HEK293 (cell line): ENCODE results near the gene SF3B6.

ENCODE experiments used
- CTCF ChIA-PET: fragments of 350-600 bp; formaldehyde crosslinking; extraction: SDS; loops from one replicate; lab custom pipeline; 2021; ENCODE audit warnings: antibody characterized with exemption; lab: Yijun Ruan, JAX
- POLR2A ChIA-PET: fragments of 300-600 bp; formaldehyde crosslinking; extraction: SDS; loops from one replicate; lab custom pipeline; 2020; ENCODE audit warnings: antibody characterized with exemption, inconsistent platforms; lab: Yijun Ruan, JAX
- H3K27ac ChIP-seq: fragments of 200-500 bp; sonication (Bioruptor generic); 2 replicates; pipeline ENCODE4 v1.5.1; 2014; ENCODE audit warnings: low read depth, low read length, control low read depth, inconsistent platforms; ENCODE audit errors: extremely low read depth
- H3K36me3 ChIP-seq, 2 experiments: fragments of 200-500 bp in 1 of 2; sonication (Bioruptor generic) in 1 of 2; 1 replicate in 1 of 2; 2 replicates in 1 of 2; pipeline ENCODE4 v1.5.1; 2014 to 2017; ENCODE audit warnings: inconsistent platforms in 2 of 2, low read length in 2 of 2; ENCODE audit not compliant: control insufficient read depth in 2 of 2, insufficient read depth in 1 of 2
- H3K4me1 ChIP-seq: fragments of 200-500 bp; sonication (Bioruptor generic); 2 replicates; pipeline ENCODE4 v1.5.1; 2014; ENCODE audit warnings: mild to moderate bottlenecking, low read length, inconsistent platforms; ENCODE audit not compliant: control insufficient read depth, insufficient read depth
- H3K4me3 ChIP-seq: 2 replicates; pipeline ENCODE4 v1.5.1; 2011; ENCODE audit warnings: low read depth, mild to moderate bottlenecking, control low read depth, low read length, moderate library complexity
- H3K9me3 ChIP-seq: fragments of 200-500 bp; sonication (Bioruptor generic); 2 replicates; pipeline ENCODE4 v1.5.1; 2014; ENCODE audit warnings: low read depth, low read length, inconsistent platforms; ENCODE audit not compliant: control insufficient read depth, insufficient read depth
- AEBP2 ChIP-seq: fragments of 450-650 bp; formaldehyde crosslinking; IDR thresholded peaks from 2 replicates; pipeline ENCODE4 v1.5.1; 2016; ENCODE audit warnings: missing biosample characterization, missing genetic modification characterization, borderline replicate concordance
- FEZF1 ChIP-seq: fragments of 450-650 bp; formaldehyde crosslinking; IDR thresholded peaks from 2 replicates; pipeline ENCODE4 v1.5.1; 2016; ENCODE audit warnings: missing biosample characterization, missing genetic modification characterization
- KLF1 ChIP-seq: fragments of 450-650 bp; formaldehyde crosslinking; IDR thresholded peaks from 2 replicates; pipeline ENCODE4 v1.5.1; 2016; ENCODE audit warnings: missing biosample characterization, missing genetic modification characterization
- KLF9 ChIP-seq: fragments of 450-650 bp; formaldehyde crosslinking; IDR thresholded peaks from 2 replicates; pipeline ENCODE4 v1.5.1; 2016; ENCODE audit warnings: missing biosample characterization, missing genetic modification characterization, low read depth
- OSR2 ChIP-seq: fragments of 450-650 bp; formaldehyde crosslinking; IDR thresholded peaks from 2 replicates; pipeline ENCODE4 v1.5.1; 2016; ENCODE audit warnings: missing biosample characterization, missing genetic modification characterization
- OVOL3 ChIP-seq: fragments of 450-650 bp; formaldehyde crosslinking; IDR thresholded peaks from 2 replicates; pipeline ENCODE4 v1.5.1; 2016; ENCODE audit warnings: missing biosample characterization, missing genetic modification characterization
- PATZ1 ChIP-seq: fragments of 450-650 bp; formaldehyde crosslinking; IDR thresholded peaks from 2 replicates; pipeline ENCODE4 v1.5.1; 2016; ENCODE audit warnings: missing biosample characterization, missing genetic modification characterization
- PBX3 ChIP-seq: sonication (generic); formaldehyde crosslinking; IDR thresholded peaks from 2 replicates; pipeline ENCODE4 v1.8.1; 2022; ENCODE audit warnings: mild to moderate bottlenecking, moderate library complexity, missing genetic modification reagents
- SP7 ChIP-seq: fragments of 450-650 bp; formaldehyde crosslinking; IDR thresholded peaks from 2 replicates; pipeline ENCODE4 v1.5.1; 2016; ENCODE audit warnings: missing biosample characterization, missing genetic modification characterization
- ZBTB11 ChIP-seq: fragments of 450-650 bp; formaldehyde crosslinking; conservative IDR thresholded peaks from 2 replicates; pipeline ENCODE4 v1.5.1; 2016; ENCODE audit warnings: low read depth, missing biosample characterization, missing genetic modification characterization
- ZBTB17 ChIP-seq: fragments of 450-650 bp; formaldehyde crosslinking; IDR thresholded peaks from 2 replicates; pipeline ENCODE4 v1.5.1; 2016; ENCODE audit warnings: missing biosample characterization, missing genetic modification characterization
- ZNF148 ChIP-seq: fragments of 450-650 bp; formaldehyde crosslinking; IDR thresholded peaks from 2 replicates; pipeline ENCODE4 v1.5.0; 2017; ENCODE audit warnings: missing biosample characterization, missing genetic modification characterization, borderline replicate concordance
- ZNF184 ChIP-seq: fragments of 450-650 bp; IDR thresholded peaks from 2 replicates; pipeline ENCODE4 v1.5.1; 2018; ENCODE audit warnings: missing biosample characterization, mild to moderate bottlenecking, missing genetic modification characterization
- ZNF2 ChIP-seq: fragments of 450-650 bp; formaldehyde crosslinking; IDR thresholded peaks from 2 replicates; pipeline ENCODE4 v1.5.1; 2016; ENCODE audit warnings: missing biosample characterization, missing genetic modification characterization
- ZNF214 ChIP-seq: fragments of 450-650 bp; formaldehyde crosslinking; IDR thresholded peaks from 2 replicates; pipeline ENCODE4 v1.5.1; 2017; ENCODE audit warnings: missing biosample characterization, mild to moderate bottlenecking, missing genetic modification characterization, borderline replicate concordance
- ZNF394 ChIP-seq: fragments of 450-650 bp; formaldehyde crosslinking; IDR thresholded peaks from 2 replicates; pipeline ENCODE4 v1.5.1; 2016; ENCODE audit warnings: missing biosample characterization, missing genetic modification characterization, mild to moderate bottlenecking, moderate library complexity, borderline replicate concordance
- ZNF600 ChIP-seq: fragments of 450-650 bp; formaldehyde crosslinking; IDR thresholded peaks from 2 replicates; pipeline ENCODE4 v1.5.1; 2016; ENCODE audit warnings: missing biosample characterization, missing genetic modification characterization
- ZNF610 ChIP-seq: fragments of 450-650 bp; formaldehyde crosslinking; IDR thresholded peaks from 2 replicates; pipeline ENCODE4 v1.5.1; 2016; ENCODE audit warnings: missing biosample characterization, missing genetic modification characterization, borderline replicate concordance
- ZNF629 ChIP-seq: fragments of 450-650 bp; formaldehyde crosslinking; IDR thresholded peaks from 2 replicates; pipeline ENCODE4 v1.5.1; 2017; ENCODE audit warnings: missing biosample characterization, missing genetic modification characterization
- ZNF777 ChIP-seq: fragments of 450-650 bp; formaldehyde crosslinking; IDR thresholded peaks from 2 replicates; pipeline ENCODE4 v1.5.1; 2017; ENCODE audit warnings: missing biosample characterization, missing genetic modification characterization, borderline replicate concordance
- ZSCAN23 ChIP-seq: fragments of 450-650 bp; formaldehyde crosslinking; IDR thresholded peaks from 2 replicates; pipeline ENCODE4 v1.5.1; 2016; ENCODE audit warnings: missing biosample characterization, missing genetic modification characterization

SF3B6 gene

GRCh38 chr2:24075915-24076848 lies at the start of gene SF3B6:
SF3B6 (minus strand) TSS chr2:24076326; CDS start chr2:24076229, 97 bp downstream.
- POLR2A ChIA-PET = interaction anchor here (0.5 to 2.3 kb wide), 24 partner anchors 8 to 1300 kb away, joined by 3 to 41 read pairs (median 4); partner anchors contain the start of genes ATAD2B, FAM228B, ITSN2 and TP53I3
- H3K4me3 ChIP-seq = peak within 1 kb of the TSS; percentile 95
- H3K27ac ChIP-seq = peak within 1 kb of the TSS; percentile 88
- H3K4me1 ChIP-seq = peaks cover 7% of the 10 kb centered on the region; the same call in 1 of the 2 replicates
- H3K36me3 ChIP-seq = peaks cover 17 to 52% of the 10 kb centered on the region in 2 experiments
- CTCF ChIA-PET = interaction anchor here (0.7 to 1.0 kb wide), 5 partner anchors 15 to 306 kb away, joined by 3 to 4 read pairs (median 4); partner anchors contain the start of gene ATAD2B
- no peaks in the 10 kb centered on the region for H3K9me3 ChIP-seq
- TF ChIP-seq ZNF148 (no peak), ZNF600 (tag by site-specific recombination) (peak; percentile 86; the same call in 1 of the 2 replicates), ZBTB17 (tag by site-specific recombination) (peak; percentile 90), KLF1 (tag by site-specific recombination) (peak; percentile 46), OVOL3 (tag by site-specific recombination) (0 out of 2 replicates have a peak, but pooled peaks have one; percentile 17), AEBP2 (tag by site-specific recombination) (no peak), ZNF394 (tag by site-specific recombination) (peak; percentile 61), PBX3 (CRISPR knock-in tag) (peak; percentile 90; the same call in 1 of the 2 replicates), OSR2 (tag by site-specific recombination) (no peak), ZSCAN23 (tag by site-specific recombination) (0 out of 2 replicates have a peak, but pooled peaks have one; percentile 26), ZNF777 (tag by site-specific recombination) (no peak), FEZF1 (tag by site-specific recombination) (0 out of 2 replicates have a peak, but pooled peaks have one; percentile 14), ZNF629 (peak; percentile 95), SP7 (tag by site-specific recombination) (peak; percentile 81), ZNF184 (tag by site-specific recombination) (no peak), PATZ1 (tag by site-specific recombination) (no peak), KLF9 (peak; percentile 83), ZNF2 (tag by site-specific recombination) (peak; percentile 76; the same call in 1 of the 2 replicates), ZNF610 (peak; percentile 61), ZNF214 (tag by site-specific recombination) (no peak), ZBTB11 (tag by site-specific recombination) (peak; percentile 99)
